SK-N-DZ (cell line): ENCODE measurements around the gene HAUS6.
"Not testable (repeated sequence)": the region's sequence is repeated elsewhere in the genome, so short reads cannot be mapped to it uniquely, and the experiment has no call there.

Experiments
- DNase-seq: peaks from one replicate; pipeline ENCODE4 v3.0.0-alpha.2; 2015; ENCODE audit warnings: low spot score

Gene HAUS6

GRCh38 chr9:19116107-19116790 lies 13.5 kb upstream of the HAUS6 start:
- no peak for DNase-seq

- no peak for DNase-seq
These were observed 12.1 kb upstream of the HAUS6 start for GRCh38 chr9:19114680-19115270.

GRCh38 chr9:19113964-19114679 lies 11.4 kb upstream of the HAUS6 start:
- DNase-seq: no peak

- DNase-seq: not testable (repeated sequence)
These were observed 10.4 kb upstream of the HAUS6 start for GRCh38 chr9:19113064-19113611.

- no peak for DNase-seq
These were observed 5.3 kb upstream of the HAUS6 start for GRCh38 chr9:19108038-19108437.

- DNase-seq: peak; percentile 47
These were observed 2.0 kb upstream of the HAUS6 start for GRCh38 chr9:19104515-19105282.

- peak; percentile 11 for DNase-seq
These were observed 498 bp downstream of the HAUS6 start for GRCh38 chr9:19102181-19102630.

GRCh38 chr9:19101203-19101602 lies 1.5 kb downstream of the HAUS6 start:
- no peak for DNase-seq

GRCh38 chr9:19097431-19097830 lies 5.3 kb downstream of the HAUS6 start:
- not testable (repeated sequence) for DNase-seq

GRCh38 chr9:19087106-19088000 lies 15.4 kb downstream of the HAUS6 start:
- no peak for DNase-seq

- DNase-seq: no peak
These were observed 17.4 kb downstream of the HAUS6 start for GRCh38 chr9:19085295-19085694.

- no peak for DNase-seq
These were observed 27.9 kb downstream of the HAUS6 start for GRCh38 chr9:19074836-19075235.

- no peak for DNase-seq
These were observed 28.5 kb downstream of the HAUS6 start for GRCh38 chr9:19074229-19074628.

- DNase-seq: no peak
These were observed 45.7 kb downstream of the HAUS6 start for GRCh38 chr9:19057033-19057432.

GRCh38 chr9:19050637-19051591 lies 51.8 kb downstream of the HAUS6 start:
- no peak for DNase-seq

- DNase-seq: peak; percentile 3
These were observed 52.6 kb downstream of the HAUS6 start for GRCh38 chr9:19049917-19050636.

GRCh38 chr9:19048966-19049916 lies 53.5 kb downstream of the HAUS6 start, which contains the start of gene RRAGA:
Gene RRAGA, plus strand, starts transcription at chr9:19049427. Its CDS starts 233 bp downstream, at chr9:19049660.
- peak; percentile 94 for DNase-seq
